GM21737 (cell line): ENCODE results near the gene PPP1R13B.

Source experiments
- ATAC-seq: cut with Tn5 transposase; IDR thresholded peaks from one replicate; pipeline ENCODE4 v1.9.1; 2021; ENCODE audit warnings: mild to moderate bottlenecking, moderate library complexity; ENCODE audit not compliant: unreplicated experiment

The PPP1R13B gene

GRCh38 chr14:103880348-103881267, 33.2 kb upstream of the PPP1R13B start:
- no peak for ATAC-seq

GRCh38 chr14:103879570-103880347, 32.4 kb upstream of the PPP1R13B start:
- ATAC-seq: no peak

GRCh38 chr14:103879118-103879569, 31.8 kb upstream of the PPP1R13B start:
- ATAC-seq: no peak

GRCh38 chr14:103878180-103878579, 30.8 kb upstream of the PPP1R13B start:
- ATAC-seq: no peak

GRCh38 chr14:103875010-103875409, 27.6 kb upstream of the PPP1R13B start:
- ATAC-seq: no peak

- no peak for ATAC-seq
Observed at GRCh38 chr14:103872481-103873113, 25.2 kb upstream of the PPP1R13B start.

- peak; percentile 67 for ATAC-seq
Observed at GRCh38 chr14:103871596-103872480, 24.5 kb upstream of the PPP1R13B start.

GRCh38 chr14:103870891-103871595, 23.7 kb upstream of the PPP1R13B start:
- ATAC-seq: no peak

- ATAC-seq: no peak
Observed at GRCh38 chr14:103870144-103870876, 22.9 kb upstream of the PPP1R13B start.

GRCh38 chr14:103869406-103870143, 22.2 kb upstream of the PPP1R13B start:
- ATAC-seq: no peak

GRCh38 chr14:103868242-103868897, 21.0 kb upstream of the PPP1R13B start:
- ATAC-seq: no peak

GRCh38 chr14:103867523-103867953, 20.2 kb upstream of the PPP1R13B start:
- ATAC-seq: no peak

GRCh38 chr14:103867020-103867419, 19.6 kb upstream of the PPP1R13B start:
- ATAC-seq: no peak

GRCh38 chr14:103863245-103863644, 15.9 kb upstream of the PPP1R13B start:
- ATAC-seq: no peak

GRCh38 chr14:103862393-103862782, 15.0 kb upstream of the PPP1R13B start:
- no peak for ATAC-seq

- ATAC-seq: no peak
Observed at GRCh38 chr14:103861413-103862392, 14.3 kb upstream of the PPP1R13B start.
